ENCODE data around the gene UBR4.

UBR4 gene

DNA sequence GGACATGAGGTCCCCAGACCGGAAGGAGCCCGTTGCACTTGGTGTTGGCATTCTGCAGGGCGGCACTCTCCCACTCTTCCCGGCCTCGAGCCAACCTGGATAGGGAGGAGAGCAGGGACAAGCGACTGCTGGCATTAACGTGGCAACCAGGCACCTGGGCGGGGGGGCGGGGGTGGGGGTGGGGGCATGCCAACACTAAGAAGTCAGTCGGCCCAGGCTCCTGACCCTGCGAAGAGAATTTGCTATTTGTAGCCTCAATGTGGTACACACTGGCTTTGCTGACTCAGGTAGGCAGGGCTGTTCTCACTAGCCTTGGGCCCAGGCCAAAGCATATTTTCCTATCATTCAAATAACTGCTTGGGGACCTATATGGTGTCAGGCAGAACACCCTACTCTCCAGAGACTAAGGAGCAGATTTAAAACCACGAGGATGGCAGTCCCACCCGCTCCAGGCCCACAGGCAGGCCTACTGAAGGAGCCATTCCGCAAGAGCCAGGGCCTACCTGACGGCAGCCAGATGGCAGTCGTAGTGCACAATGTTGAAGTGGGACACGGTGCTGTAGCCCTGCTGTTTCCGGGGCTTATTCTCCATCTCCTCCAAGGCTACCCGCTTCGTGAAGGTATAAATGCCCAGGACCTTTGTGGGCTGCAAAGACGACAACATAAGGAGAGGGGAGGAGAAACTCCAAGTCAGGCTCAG, 123.7 kb downstream of the UBR4 start:
- H3K27me3 ChIP-seq (ENCODE audit: control insufficient read depth in 1 of 2, insufficient read depth in 2 of 2, low read length in 2 of 2), result no peaks in the 10 kb centered on the region
- no peak overlapping the region for H3K27ac ChIP-seq (ENCODE audit: low read depth, low read length)
- no peaks in the 10 kb centered on the region for H3K9me3 ChIP-seq (ENCODE audit: low read length)
- H3K4me1 ChIP-seq (ENCODE audit: insufficient read depth, low read length), result peaks cover 14% of the 10 kb centered on the region
- H3K36me3 ChIP-seq (ENCODE audit: insufficient read depth, low read length), result peaks cover 89% of the 10 kb centered on the region
- H3K9ac ChIP-seq (ENCODE audit: low read length), result no peak overlapping the region
- H3K4me3 ChIP-seq (ENCODE audit: low read depth in 1 of 2, low read length in 2 of 2), result no peak overlapping the region

DNA sequence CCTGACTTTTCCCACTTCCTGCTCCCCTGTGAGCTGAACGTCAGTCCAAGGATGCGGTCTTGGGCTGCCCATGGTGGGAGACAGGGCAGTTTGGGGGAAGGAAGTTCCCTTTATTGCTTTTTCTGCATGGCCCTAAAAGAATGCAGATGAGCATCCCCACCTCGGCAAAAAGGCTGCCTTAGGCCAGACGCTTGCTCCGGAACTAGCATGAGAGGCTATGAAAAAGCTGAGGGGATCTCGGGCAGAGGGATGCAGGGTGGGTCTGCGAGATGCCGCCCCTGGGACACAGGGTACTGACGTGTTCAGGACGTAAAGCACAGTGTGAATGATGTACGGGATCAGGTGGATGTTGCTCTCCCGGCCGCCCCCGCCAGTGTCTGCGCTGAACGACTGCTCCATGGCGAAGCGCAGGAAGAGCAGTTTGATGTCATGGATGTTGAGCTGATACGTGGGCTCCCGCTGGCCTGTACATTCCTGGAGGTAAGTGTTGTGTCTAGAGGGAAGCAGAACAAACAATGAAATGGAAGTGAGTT, 125.8 kb downstream of the UBR4 start:
- Histone ChIP-seq H3K9me3 (ENCODE audit: low read length) (no peaks in the 10 kb centered on the region), H3K4me1 (ENCODE audit: insufficient read depth, low read length) (no peaks in the 10 kb centered on the region), H3K9ac (ENCODE audit: low read length) (no peak overlapping the region), H3K4me3 (ENCODE audit: low read depth in 1 of 2, low read length in 2 of 2) (no peak overlapping the region), H3K27ac (ENCODE audit: low read depth, low read length) (no peak overlapping the region), H3K27me3 (ENCODE audit: control insufficient read depth in 1 of 2, insufficient read depth in 2 of 2, low read length in 2 of 2) (no peaks in the 10 kb centered on the region), H3K36me3 (ENCODE audit: insufficient read depth, low read length) (peaks cover 98% of the 10 kb centered on the region)

DNA sequence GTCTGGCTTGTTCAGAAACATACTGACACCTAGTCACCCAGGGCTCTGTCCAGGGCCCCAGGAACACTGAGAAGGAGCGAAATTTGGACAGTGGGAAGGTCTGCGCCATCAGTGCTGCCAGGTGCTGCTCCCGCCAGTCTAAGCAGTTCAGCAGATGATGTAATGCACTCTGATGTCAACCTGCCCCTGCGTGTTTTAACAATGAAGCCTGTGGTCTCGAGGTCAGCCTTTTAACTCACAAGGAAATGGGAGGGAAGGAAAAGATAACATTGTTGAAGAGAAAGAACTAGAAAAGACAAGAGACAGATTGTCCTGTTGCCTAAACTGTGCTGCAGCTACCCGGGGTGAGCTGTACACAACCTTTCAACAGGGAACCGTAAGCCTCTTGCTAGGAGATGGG, 127.0 kb downstream of the UBR4 start:
- H3K9ac ChIP-seq (ENCODE audit: low read length), result no peak overlapping the region
- no peaks in the 10 kb centered on the region for H3K27me3 ChIP-seq (ENCODE audit: control insufficient read depth in 1 of 2, insufficient read depth in 2 of 2, low read length in 2 of 2)
- H3K4me1 ChIP-seq (ENCODE audit: insufficient read depth, low read length), result no peaks in the 10 kb centered on the region
- H3K36me3 ChIP-seq (ENCODE audit: insufficient read depth, low read length), result peaks cover 98% of the 10 kb centered on the region
- no peak overlapping the region for H3K27ac ChIP-seq (ENCODE audit: low read depth, low read length)
- no peaks in the 10 kb centered on the region for H3K9me3 ChIP-seq (ENCODE audit: low read length)
- H3K4me3 ChIP-seq (ENCODE audit: low read depth in 1 of 2, low read length in 2 of 2), result no peak overlapping the region

DNA sequence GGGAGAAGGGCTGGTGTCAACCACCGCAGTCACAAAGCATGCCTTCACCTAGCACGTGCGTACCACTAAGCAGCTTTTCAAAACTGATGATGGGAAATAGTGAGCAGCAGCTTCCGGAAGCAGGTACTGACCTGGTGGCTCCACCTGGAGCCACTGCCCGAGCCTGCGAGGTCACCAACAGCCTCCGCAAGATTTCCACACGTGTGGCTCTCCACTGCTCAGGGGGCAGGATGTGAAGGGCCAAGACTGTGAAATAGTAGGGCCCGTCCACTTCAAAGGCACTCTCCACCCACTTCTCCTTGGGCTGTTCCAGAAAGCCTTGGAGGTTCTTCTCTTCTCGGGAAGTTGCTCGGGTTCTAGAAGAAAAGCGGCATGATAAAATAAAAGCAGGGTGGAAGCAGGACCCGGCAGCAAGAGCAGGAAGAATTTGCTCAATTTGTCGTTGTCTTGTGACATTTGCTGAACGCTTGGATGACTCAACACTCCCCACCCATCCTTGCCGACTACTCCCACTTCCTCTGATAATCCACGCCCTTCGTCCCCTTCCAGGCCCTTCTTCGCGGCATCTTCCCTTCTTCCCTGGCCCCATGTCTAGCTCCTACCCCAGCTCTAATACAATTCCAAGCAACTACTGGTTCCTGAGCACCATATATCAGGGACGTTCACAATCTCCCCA, 128.7 kb downstream of the UBR4 start:
- H3K36me3 ChIP-seq (ENCODE audit: insufficient read depth, low read length), result peaks cover 96% of the 10 kb centered on the region
- no peak overlapping the region for H3K4me3 ChIP-seq (ENCODE audit: low read depth in 1 of 2, low read length in 2 of 2)
- H3K27ac ChIP-seq (ENCODE audit: low read depth, low read length), result no peak overlapping the region
- H3K4me1 ChIP-seq (ENCODE audit: insufficient read depth, low read length), result no peaks in the 10 kb centered on the region
- H3K27me3 ChIP-seq (ENCODE audit: control insufficient read depth in 1 of 2, insufficient read depth in 2 of 2, low read length in 2 of 2), result no peaks in the 10 kb centered on the region
- no peaks in the 10 kb centered on the region for H3K9me3 ChIP-seq (ENCODE audit: low read length)
- H3K9ac ChIP-seq (ENCODE audit: low read length), result no peak overlapping the region

DNA sequence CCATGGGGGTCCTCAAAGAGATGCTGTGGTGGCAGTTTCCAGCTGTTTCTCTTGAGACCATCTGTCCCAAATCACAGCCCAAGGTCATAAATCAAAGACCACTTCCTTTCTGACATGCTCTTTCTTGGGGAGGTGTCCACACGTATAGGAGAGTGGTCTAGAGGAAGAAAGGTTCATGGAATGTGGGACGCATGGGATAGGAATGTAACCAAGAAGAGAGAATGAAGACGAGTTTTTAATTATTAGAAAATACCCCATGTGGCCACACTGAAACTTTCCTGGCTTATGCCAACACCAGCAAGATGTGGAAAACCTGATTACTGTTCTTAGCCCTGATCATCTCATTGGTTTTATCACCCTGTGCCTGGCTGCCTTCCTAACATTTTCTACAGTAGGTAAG, 129.3 kb downstream of the UBR4 start:
- no peaks in the 10 kb centered on the region for H3K9me3 ChIP-seq (ENCODE audit: low read length)
- no peak overlapping the region for H3K9ac ChIP-seq (ENCODE audit: low read length)
- H3K4me1 ChIP-seq (ENCODE audit: insufficient read depth, low read length), result no peaks in the 10 kb centered on the region
- peaks cover 98% of the 10 kb centered on the region for H3K36me3 ChIP-seq (ENCODE audit: insufficient read depth, low read length)
- no peaks in the 10 kb centered on the region for H3K27me3 ChIP-seq (ENCODE audit: control insufficient read depth in 1 of 2, insufficient read depth in 2 of 2, low read length in 2 of 2)
- H3K4me3 ChIP-seq (ENCODE audit: low read depth in 1 of 2, low read length in 2 of 2), result no peak overlapping the region
- no peak overlapping the region for H3K27ac ChIP-seq (ENCODE audit: low read depth, low read length)

DNA sequence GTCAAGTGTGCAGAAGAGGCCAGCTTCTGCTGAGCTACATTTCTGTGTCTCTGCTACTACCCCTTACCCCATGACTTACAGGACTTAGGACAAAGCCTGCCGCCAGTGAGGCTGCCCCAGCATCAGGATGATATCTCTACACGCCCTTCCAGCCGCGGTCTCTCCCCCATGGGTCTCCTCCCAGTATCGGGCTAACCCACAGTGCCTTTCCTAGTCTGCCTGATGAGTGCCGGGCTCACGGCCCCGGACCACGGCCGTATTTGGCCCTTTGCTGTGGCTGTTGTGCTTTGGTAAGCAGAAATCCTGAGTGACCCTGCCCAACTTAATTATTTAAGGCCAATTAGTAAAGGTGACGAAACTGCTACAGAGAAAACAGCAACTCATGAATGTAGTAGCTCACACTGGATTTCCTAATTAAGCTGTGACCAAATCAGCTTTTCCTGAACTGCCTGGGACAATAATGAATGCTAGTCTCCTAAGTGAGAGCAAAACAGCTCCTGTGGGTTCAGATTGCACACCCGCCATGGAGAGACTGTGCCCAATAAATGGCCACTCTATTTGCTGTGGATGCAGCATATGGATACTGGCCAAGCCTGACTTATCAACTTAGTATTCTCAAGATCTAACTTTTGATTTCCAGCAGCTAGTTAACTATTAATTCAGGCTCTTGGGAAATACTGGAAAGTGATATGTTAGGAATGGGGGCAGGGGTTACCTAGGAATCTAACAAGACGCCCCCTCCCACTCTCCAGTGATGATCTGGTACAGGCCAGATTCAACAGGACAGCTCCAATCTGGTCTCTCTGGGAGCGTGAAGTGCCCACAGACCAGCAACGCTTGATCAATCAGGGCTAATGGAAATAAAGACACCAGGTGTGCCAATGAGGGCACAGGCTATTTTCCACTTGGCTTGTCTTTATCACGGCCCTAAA, 130.3 kb downstream of the UBR4 start:
- Histone ChIP-seq H3K9me3 (ENCODE audit: low read length) (no peaks in the 10 kb centered on the region), H3K27me3 (ENCODE audit: control insufficient read depth in 1 of 2, insufficient read depth in 2 of 2, low read length in 2 of 2) (no peaks in the 10 kb centered on the region), H3K4me3 (ENCODE audit: low read depth in 1 of 2, low read length in 2 of 2) (no peak overlapping the region), H3K27ac (ENCODE audit: low read depth, low read length) (no peak overlapping the region), H3K9ac (ENCODE audit: low read length) (no peak overlapping the region), H3K4me1 (ENCODE audit: insufficient read depth, low read length) (peaks cover 7% of the 10 kb centered on the region), H3K36me3 (ENCODE audit: insufficient read depth, low read length) (peaks cover 98% of the 10 kb centered on the region)

DNA sequence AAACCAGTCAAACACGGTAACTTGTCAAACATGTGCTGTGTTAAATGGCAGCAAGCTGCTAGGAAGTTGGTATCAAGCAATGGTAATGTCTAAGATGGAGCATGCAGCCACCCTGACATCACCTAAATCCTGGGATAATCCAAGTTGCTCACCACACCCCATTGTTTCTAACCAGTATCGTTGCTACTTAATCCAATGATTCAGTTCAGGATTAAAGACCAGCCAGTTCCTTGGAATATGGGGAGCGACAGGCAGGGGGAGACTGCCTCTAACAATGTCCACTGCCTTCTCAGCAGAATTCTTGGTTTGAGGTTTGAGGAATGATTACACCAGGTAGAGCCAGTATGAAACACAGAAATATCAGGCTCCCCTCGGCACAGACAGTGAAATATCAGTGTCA, 131.5 kb downstream of the UBR4 start:
- H3K27ac ChIP-seq (ENCODE audit: low read depth, low read length), result no peak overlapping the region
- H3K4me1 ChIP-seq (ENCODE audit: insufficient read depth, low read length), result peaks cover 16% of the 10 kb centered on the region
- peaks cover 98% of the 10 kb centered on the region for H3K36me3 ChIP-seq (ENCODE audit: insufficient read depth, low read length)

DNA sequence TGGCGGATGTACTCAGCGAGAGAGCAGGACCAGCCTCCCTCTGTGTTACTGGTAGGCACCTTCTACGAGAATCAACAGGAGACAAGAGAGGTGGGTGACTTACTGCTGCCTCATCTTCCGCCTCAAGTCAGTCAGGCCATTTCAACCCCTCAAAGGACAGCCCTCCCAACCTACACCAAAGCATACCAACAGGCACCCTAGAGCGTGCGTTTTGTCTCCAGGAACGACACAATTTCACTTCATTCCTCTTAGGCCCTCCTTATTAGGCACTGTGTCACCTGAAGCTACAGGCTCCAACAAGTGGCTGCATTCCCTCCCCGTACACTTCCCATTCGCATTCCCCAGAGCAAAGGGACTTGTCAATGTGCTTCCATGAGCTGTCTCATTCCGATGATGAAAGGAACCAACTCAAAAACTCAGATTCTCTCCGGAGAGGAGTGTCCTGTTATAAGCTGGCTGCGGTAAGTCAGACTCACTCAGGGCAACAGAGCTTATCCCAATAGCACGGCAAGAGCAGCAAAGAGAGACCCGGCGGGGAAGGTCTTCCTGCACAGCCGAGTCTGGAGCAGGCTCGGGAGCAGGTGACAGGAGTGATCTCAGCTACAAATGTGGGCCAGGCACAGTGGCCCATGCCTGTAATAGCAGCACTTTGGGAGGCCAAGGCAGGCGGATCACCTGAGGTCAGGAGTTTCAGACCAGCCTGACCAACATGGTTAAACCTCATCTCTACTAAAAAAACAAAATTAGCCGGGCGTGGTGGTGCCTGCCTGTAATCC, 133.0 kb downstream of the UBR4 start:
- Histone ChIP-seq H3K9ac (ENCODE audit: low read length) (no peak overlapping the region), H3K36me3 (ENCODE audit: insufficient read depth, low read length) (peaks cover 88% of the 10 kb centered on the region), H3K9me3 (ENCODE audit: low read length) (no peaks in the 10 kb centered on the region), H3K27ac (ENCODE audit: low read depth, low read length) (no peak overlapping the region), H3K4me3 (ENCODE audit: low read depth in 1 of 2, low read length in 2 of 2) (no peak overlapping the region), H3K27me3 (ENCODE audit: control insufficient read depth in 1 of 2, insufficient read depth in 2 of 2, low read length in 2 of 2) (no peaks in the 10 kb centered on the region), H3K4me1 (ENCODE audit: insufficient read depth, low read length) (peaks cover 26% of the 10 kb centered on the region)

More for the DNA sequence above, 131.5 kb downstream of the UBR4 start:
- H3K27me3 ChIP-seq (ENCODE audit: control insufficient read depth in 1 of 2, insufficient read depth in 2 of 2, low read length in 2 of 2), result no peaks in the 10 kb centered on the region
- no peaks in the 10 kb centered on the region for H3K9me3 ChIP-seq (ENCODE audit: low read length)
- H3K4me3 ChIP-seq (ENCODE audit: low read depth in 1 of 2, low read length in 2 of 2), result no peak overlapping the region
- no peak overlapping the region for H3K9ac ChIP-seq (ENCODE audit: low read length)

DNA sequence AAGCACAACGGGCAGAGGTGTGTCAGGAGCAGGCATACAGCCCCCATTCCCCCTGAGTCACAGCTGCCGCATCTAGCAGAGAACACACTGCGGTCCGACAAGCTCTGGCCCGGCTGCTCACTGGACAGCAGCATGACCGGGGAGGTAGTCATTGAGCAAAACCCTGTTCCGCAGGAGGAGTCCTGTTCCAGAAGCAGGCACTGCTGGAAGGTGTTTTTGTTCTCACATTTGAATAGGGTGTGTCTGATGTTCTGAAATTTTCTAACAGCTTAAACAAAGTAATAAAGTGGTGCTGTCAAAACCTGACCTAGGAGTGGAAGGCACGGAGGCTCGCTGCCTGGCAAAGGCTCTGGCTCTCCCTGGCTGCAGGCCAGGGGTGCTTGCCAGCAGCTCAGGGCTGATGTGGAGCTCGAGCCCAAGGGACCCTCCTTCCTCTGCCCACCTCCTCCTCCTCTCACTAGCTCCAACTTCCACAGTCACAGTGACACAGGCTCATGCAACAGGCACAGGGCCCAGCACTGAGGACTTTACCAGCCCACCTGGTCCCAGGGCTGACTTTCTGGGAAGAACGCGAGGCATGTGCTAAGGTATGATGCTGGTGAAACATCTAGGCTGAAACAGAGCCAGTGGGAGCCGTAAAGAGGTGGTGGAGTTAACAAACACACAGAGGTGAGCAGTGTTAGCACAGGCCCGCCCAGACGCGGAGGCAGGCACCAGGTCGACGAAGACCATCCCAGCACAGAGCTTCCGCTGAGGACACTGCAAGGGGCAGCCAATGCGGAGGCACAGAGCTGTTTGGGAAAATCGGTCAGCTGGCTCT, 135.0 kb downstream of the UBR4 start:
- Histone ChIP-seq H3K36me3 (ENCODE audit: insufficient read depth, low read length) (peaks cover 69% of the 10 kb centered on the region), H3K9me3 (ENCODE audit: low read length) (no peaks in the 10 kb centered on the region), H3K9ac (ENCODE audit: low read length) (no peak overlapping the region), H3K27me3 (ENCODE audit: control insufficient read depth in 1 of 2, insufficient read depth in 2 of 2, low read length in 2 of 2) (no peaks in the 10 kb centered on the region), H3K4me3 (ENCODE audit: low read depth in 1 of 2, low read length in 2 of 2) (no peak overlapping the region), H3K4me1 (ENCODE audit: insufficient read depth, low read length) (peaks cover 26% of the 10 kb centered on the region), H3K27ac (ENCODE audit: low read depth, low read length) (no peak overlapping the region)

DNA sequence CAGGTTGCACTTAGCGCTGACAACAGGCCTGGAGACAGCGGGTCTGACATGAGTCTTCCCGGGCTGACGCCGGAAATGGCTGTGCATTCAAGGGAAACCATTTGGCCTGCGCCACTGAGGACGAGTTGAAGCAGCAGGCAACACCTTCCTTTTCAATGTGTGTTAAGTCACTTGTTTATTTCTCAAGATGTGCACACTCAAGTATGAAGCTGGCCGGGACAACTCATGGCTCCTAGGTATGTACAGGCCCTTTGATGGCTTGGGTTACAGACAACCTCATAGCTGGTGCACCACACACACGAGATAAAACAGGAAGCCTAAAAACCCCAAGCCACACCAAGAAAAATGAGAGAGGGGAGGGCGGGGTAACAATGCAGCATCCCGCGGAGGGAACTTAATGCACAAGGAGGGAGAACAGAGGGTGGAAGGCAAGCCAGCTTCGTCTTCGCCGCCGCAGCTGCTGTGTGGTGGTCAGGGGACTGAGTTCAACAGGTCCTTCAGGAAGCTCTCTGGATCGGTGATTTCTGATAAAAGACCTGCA, 135.6 kb downstream of the UBR4 start:
- H3K27me3 ChIP-seq (ENCODE audit: control insufficient read depth in 1 of 2, insufficient read depth in 2 of 2, low read length in 2 of 2), result no peaks in the 10 kb centered on the region
- H3K9ac ChIP-seq (ENCODE audit: low read length), result no peak overlapping the region
- no peak overlapping the region for H3K4me3 ChIP-seq (ENCODE audit: low read depth in 1 of 2, low read length in 2 of 2)
- H3K4me1 ChIP-seq (ENCODE audit: insufficient read depth, low read length), result peaks cover 26% of the 10 kb centered on the region
- H3K27ac ChIP-seq (ENCODE audit: low read depth, low read length), result no peak overlapping the region
- no peaks in the 10 kb centered on the region for H3K9me3 ChIP-seq (ENCODE audit: low read length)
- H3K36me3 ChIP-seq (ENCODE audit: insufficient read depth, low read length), result peaks cover 62% of the 10 kb centered on the region

Data from muscle layer of colon (tissue), 2 donors.